Fibroblast of skin of back (primary cell): ENCODE data around the gene MTCH1.
"Not testable (repeated sequence)": the region's sequence is repeated elsewhere in the genome, so short reads cannot be mapped to it uniquely, and the experiment has no call there.

Experiments
- DNase-seq: peaks from one replicate; pipeline ENCODE4 v3.0.0-alpha.2; 2013

Gene MTCH1

DNA sequence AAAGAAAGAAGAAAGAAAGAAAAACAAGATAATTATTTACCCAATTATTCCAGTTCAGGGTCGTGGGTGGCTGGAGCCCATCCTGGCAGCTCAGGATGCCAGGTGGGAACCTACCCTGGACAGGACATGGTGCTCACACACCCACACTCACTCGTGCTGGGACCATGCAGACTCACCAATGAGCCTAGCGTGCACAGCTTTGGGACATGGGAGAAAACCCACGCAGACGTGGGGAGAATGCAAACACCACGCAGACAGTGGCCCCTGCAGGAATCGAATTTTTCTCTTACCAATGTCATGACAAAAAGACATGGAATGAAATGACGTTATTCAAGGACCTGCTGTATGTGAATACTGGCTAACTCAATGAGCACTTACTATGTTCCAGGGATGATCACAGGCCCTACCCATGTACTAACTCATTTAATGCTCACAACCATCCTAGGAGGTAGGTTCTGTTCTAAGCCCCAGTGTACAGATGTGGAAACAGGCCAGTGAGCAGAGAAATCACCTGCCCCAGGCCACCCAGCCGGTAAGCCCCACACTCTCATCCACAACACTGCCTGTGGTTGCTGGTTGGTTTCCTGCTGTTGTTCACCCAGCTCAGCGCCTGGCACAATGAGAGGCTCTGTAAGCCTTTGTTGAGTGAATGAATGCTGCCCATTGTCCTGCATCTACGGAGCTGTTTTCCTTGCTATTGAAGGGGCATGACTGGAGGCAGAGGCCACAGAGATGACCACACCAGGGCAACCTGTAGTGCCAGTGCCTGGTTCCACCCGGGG lies 38.2 kb downstream of the MTCH1 start:
- no peak for DNase-seq

GRCh38 chr6:36946526-36946925 lies 39.5 kb downstream of the MTCH1 start:
- no peak for DNase-seq

- no peak for DNase-seq
Measured at GRCh38 chr6:36945301-36945700, 40.7 kb downstream of the MTCH1 start.

GRCh38 chr6:36944650-36945049 lies 41.3 kb downstream of the MTCH1 start:
- DNase-seq, result no peak

DNA sequence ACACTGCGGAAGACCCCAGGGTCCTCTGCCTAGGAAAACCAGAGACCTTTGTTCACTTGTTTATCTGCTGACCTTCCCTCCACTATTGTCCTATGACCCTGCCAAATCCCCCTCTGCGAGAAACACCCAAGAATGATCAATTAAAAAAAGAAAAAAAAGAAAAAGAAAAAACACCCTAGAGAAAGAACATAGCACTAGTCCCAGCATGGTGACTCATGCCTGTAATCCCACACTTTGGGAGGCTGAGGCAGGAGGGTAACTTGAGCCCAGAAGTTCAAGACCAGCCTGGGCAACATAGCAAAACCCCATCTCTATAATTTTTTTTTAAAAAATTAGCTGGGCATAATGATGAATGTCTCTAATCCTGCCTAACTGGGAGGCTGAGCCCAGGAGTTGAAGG lies 43.7 kb downstream of the MTCH1 start:
- not testable (repeated sequence) for DNase-seq

DNA sequence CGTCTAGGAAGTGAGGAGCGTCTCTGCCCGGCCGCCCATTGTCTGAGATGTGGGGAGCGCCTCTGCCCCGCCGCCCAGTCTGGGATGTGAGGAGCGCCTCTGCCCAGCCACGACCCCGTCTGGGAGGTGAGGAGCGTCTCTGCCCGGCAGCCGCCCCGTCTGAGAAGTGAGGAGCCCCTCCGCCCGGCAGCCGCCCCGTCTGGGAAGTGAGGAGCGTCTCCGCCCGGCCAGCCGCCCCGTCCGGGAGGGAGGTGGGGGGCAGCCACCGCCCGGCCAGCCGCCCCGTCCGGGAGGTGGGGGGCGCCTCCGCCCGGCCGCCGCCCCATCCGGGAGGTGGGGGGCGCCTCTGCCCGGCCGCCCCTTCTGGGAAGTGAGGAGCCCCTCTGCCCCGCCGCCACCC lies 44.4 kb downstream of the MTCH1 start:
- not testable (repeated sequence) for DNase-seq

- no peak for DNase-seq
Measured at GRCh38 chr6:36940027-36940426, 46.0 kb downstream of the MTCH1 start.

DNA sequence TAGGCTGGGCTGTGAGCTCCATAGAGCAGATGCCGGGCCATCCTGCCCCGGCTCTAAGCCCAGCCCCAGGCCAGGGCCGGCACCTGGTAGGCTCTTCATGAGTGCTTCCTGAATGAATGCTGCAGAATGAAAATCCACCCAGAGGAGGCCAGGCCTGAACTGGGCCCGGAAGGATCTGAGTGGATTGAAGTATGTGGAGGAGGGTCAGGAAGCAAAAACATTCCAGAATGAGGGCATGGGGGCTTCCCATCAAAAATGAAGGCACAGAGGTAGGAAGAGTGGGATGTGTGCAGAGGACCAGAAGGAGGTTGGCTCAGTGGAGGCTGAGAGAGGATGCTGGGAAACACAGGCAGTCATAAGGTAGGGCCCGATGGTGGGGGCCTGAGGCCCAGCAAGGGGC lies 47.0 kb downstream of the MTCH1 start:
- not testable (repeated sequence) for DNase-seq

DNA sequence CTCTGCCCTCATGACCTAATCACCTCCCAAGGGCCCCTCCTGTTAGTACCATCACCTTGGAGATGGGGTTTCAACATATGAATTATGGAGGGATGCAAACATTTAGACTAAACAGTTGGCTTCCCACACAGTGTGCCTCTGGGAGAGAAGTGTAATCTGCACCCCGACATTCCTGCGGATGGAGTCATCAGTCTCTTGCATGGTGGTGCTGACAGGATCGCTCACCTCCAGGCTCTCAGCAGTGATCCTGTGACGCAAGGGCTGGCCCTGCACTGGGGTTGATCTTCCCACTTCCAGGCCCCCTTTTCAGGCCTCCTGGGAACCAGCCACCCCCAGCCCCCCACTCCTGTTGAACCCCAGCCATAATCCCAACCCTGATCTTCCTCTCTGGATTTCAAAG lies 47.5 kb downstream of the MTCH1 start:
- DNase-seq, result peak; percentile 49

- DNase-seq, result no peak
Measured at GRCh38 chr6:36937896-36938295, 48.1 kb downstream of the MTCH1 start.

GRCh38 chr6:36936824-36937223 lies 49.2 kb downstream of the MTCH1 start:
- no peak for DNase-seq

- DNase-seq, result no peak
Measured at GRCh38 chr6:36934901-36935300, 51.1 kb downstream of the MTCH1 start.

GRCh38 chr6:36933519-36933918 lies 52.5 kb downstream of the MTCH1 start:
- DNase-seq, result no peak

GRCh38 chr6:36933102-36933501 lies 52.9 kb downstream of the MTCH1 start:
- DNase-seq, result peak; percentile 89

- no peak for DNase-seq
Measured at GRCh38 chr6:36930483-36930882, 55.5 kb downstream of the MTCH1 start.

DNA sequence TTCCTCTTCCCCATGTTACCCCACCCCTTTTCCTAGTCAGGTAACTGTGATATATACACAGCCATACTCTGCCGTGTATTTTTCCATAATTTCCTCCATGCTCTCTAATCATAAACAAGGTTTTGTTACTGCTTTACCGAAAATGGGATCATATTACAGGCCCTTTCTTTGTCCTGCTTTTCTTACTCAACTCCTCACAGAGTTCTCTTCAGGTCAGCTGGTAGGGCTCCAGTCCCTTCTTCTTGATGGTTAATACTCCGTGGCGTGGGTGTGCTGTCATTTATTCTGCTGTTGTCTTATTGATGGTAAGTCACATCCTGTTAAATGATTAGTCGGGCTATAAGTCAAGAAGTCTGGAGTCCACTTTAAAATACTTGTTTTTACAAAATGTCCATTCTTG lies 56.4 kb downstream of the MTCH1 start:
- DNase-seq, result no peak

DNA sequence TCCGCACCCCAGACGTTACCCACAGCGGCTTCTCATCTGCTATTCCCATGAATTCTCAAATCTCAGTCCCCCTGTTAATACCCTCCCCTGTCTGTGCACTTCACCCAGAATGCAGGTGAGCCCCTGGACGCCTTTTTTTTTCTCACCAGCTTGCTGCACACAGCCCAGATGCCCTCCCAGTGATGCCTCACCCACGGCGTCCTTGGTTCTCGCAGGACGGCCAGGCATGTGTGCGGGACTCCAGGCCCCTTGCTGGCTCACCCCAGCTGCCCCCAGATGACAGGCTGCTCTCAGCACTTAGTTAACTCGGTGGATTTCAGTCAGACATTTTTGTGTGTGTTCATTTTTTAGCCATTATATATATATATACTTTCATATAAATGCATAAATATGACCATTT lies 56.8 kb downstream of the MTCH1 start:
- no peak for DNase-seq

DNA sequence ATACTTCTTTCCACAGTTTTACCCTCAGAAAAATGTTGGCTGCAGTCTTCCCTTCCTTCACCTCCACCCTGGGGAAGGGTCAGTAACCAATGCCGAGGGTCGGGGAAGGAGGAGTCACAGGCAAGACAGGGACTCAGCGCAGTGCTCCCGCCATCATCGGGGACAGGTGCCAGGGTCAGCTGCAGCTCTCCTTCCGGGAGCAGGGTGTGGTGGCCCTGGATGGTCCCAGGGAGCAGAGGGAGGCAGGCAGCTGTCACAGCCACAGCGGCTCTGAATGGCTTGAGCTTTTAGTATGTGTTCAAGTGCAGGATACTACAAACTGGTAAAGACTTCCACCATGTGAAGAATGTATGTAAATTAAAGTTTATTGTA lies 57.5 kb downstream of the MTCH1 start:
- DNase-seq, result no peak

DNA sequence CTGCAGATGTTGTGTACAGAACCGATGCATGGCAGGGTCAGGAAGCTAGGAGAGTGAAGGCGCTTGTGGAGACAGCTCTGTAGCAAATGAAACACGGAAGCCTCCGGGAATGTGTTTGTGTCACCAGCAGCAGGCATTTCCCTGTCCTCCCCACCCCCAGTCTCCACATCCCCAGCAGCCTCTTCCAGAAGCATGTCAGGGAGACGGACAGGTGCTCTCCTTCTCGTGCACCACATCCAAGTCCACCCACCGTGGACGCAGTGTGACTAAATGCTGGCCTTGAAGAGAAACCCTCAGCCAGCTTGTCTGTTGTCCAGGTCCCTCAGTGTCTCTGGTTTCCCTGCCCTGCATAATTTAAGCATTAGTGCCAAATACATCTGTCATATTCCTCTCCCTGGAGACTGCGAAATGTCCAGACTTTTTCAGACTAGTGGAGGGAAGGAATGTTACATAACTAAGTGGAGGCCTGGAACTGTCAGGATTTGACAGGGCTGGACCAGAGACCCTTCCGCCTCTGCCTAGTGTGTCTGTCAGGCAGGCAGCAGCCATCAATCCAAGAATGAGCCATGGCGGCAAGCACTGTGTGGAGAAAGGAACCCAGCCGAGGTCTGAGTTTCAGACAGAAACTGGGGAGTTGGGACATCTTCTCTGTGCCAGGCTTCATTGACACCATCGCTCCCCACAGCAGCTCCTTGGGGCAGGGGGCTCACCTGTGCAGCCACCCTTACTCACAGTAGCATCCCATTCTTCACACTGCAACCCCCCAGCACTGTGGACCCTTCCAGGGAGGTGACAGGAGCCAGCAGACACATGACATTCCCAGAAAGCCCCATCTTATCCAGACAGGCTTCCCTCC lies 58.1 kb downstream of the MTCH1 start:
- DNase-seq, result peak; percentile 63

DNA sequence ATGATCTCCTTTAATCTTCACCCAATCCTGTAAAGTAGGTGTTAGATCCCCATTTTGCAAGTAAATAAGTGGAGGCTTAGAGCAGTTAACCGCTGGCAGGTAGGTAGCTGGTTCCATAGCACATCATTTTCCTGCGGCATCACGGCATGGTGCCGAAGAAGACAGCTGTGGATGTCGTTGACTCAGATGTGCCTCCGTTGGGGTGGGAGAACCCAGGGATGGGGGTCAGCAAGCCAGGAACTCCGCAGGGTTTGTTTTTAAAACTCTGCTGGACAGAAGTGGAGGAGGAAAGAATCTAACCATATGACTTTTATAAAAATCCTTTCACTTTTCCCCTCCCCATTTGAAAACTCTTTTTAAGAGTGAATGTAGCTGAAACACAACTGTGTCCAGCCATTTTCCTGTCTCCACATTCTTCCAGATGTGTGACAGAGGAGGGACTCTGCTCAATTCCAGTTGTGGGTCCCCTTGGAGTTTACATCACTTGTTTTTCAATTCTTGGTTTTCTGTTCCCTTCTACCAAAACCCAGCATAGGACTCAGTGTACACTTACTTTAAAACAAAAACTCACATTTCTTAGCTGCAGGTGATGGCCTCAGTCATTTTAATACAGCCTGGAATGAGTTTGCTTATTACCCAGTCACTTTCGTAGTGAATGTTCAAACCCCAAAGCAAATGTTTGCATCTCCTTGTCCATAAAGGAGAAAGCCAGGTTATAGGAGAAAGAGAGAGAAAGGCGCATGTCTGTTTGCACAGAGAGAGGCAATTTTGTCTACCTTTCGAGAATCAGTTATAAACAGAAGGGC lies 59.1 kb downstream of the MTCH1 start:
- DNase-seq, result no peak

DNA sequence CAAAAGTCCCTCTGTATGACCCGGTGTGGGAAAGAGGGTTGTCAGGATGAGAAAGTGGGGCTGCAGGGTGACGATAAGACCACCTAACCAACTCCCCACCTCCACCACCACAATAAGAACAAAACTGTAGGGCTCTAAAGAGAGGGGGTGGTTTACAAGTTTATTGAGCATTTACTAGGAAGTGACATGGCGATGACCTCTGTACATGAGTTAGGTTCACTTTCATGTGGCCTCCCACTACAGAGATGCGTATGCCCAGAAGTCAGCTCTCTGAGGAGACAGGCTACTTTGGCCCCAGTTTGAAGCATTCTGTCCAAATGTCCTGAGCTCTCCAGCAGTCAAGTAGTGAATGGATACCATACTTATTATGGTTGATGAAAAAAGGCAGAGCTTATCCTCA lies 60.2 kb downstream of the MTCH1 start:
- DNase-seq, result no peak

DNA sequence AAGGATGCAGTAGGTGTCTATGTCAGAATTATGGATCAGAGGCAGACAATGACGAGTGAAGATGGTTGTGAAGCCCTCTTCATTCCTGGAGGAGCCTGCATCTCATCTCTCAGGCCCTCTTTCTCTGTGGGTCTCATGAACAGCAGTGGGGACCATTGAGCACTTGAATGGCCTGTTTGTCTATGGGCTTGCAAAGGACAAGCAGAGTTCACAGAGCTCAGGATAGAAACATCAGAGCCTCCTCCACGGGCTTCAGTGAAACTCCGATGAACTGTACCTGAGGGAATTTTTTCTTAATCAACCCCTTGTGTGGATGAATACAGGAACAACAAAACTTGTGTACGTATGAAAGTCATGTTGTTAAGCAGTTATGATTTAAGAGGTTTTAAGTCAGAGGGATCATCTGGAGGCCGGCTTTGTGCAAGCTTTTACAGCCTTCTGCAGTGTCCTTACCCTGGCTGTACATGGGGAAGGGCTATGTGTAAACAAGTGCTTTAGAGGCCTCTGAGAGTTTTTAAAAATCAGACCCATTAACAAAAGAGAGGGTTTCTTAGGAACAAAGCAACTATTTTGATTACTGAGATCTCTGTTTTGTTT lies 61.1 kb downstream of the MTCH1 start:
- no peak for DNase-seq

DNA sequence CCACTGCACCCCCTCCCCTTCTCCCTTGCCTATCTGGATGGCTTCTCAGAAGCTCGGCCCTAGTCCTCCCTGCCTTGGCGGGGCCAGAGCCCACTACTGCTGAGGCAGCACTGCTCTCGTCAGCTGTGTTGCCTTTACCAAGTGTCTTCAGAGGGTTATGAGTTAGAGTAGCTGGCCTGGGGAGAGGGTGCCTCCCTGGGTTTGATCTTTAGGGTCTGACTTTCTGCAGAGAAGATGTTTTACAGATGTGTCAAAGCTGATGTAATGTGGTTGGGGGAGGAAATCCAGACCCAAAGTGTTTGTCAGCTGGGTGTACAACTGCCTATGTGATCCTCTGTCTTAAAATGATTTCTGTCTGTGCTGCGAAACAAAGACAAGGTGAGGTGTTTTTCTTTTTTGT lies 61.9 kb downstream of the MTCH1 start:
- DNase-seq, result peak; percentile 68
